ENCODE results near the gene PLXNA2.

DNA sequence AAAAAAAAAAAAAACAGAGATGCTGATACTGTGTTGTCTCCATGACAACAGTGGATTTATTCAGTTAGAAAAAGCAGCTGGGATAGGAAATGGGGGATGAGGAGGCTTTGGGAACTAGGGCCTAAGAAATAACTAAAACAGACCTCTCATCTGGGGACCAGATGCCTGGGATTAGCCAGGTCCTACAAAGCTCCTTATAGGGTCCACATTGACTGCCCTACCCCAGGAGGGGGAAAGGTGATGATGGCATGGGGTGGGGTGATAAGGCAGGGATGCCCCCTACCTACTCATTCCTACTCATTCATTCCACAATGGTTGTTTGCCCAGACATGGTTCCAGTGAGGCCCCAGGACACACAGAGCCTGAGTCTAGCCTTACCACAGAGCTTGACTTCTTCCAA is 131.2 kb downstream of the PLXNA2 start:
- TF ChIP-seq, protein P1, sequence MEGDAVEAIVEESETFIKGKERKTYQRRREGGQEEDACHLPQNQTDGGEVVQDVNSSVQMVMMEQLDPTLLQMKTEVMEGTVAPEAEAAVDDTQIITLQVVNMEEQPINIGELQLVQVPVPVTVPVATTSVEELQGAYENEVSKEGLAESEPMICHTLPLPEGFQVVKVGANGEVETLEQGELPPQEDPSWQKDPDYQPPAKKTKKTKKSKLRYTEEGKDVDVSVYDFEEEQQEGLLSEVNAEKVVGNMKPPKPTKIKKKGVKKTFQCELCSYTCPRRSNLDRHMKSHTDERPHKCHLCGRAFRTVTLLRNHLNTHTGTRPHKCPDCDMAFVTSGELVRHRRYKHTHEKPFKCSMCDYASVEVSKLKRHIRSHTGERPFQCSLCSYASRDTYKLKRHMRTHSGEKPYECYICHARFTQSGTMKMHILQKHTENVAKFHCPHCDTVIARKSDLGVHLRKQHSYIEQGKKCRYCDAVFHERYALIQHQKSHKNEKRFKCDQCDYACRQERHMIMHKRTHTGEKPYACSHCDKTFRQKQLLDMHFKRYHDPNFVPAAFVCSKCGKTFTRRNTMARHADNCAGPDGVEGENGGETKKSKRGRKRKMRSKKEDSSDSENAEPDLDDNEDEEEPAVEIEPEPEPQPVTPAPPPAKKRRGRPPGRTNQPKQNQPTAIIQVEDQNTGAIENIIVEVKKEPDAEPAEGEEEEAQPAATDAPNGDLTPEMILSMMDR (IDR thresholded peaks at IDR 0.05): no peak
- no peak for TF ChIP-seq POLR2A (IDR thresholded peaks at IDR 0.05)
